H4 (cell line): ENCODE measurements around the gene RXRA. TPM values are rescaled to one million over a fixed set of nuclear protein-coding genes. Genes with fewer than 3 reads are reported as not detected.
"Not testable (repeated sequence)": the region's sequence is repeated elsewhere in the genome, so short reads cannot be mapped to it uniquely, and the experiment has no call there.

Experiments
- DNase-seq: peaks from one replicate; pipeline ENCODE4 v3.0.0-alpha.2; 2015; ENCODE audit warnings: low spot score
- total RNA-seq: library from RNA; depleted of rRNA; stranded (reverse); fragments of >200 nt; shearing (Covaris generic); gene quantifications from 2 replicates; pipeline ENCODE4 v1.2.3, GENCODE V29; 2014

RXRA gene
- total RNA-seq, 1 experiment from 2014 or later = 11.2 TPM

- DNase-seq = no peak
These were observed 18.3 kb upstream of the RXRA start for GRCh38 chr9:134307674-134308638.

GRCh38 chr9:134308639-134309220 is 17.5 kb upstream of the RXRA start:
- DNase-seq = not testable (repeated sequence)

GRCh38 chr9:134313470-134313869 is 12.8 kb upstream of the RXRA start:
- no peak for DNase-seq

- DNase-seq = no peak
These were observed 12.0 kb upstream of the RXRA start for GRCh38 chr9:134314039-134314949.

GRCh38 chr9:134314950-134315715 is 11.1 kb upstream of the RXRA start:
- no peak for DNase-seq

- DNase-seq = no peak
These were observed 10.4 kb upstream of the RXRA start for GRCh38 chr9:134315716-134316448.

GRCh38 chr9:134316449-134317160 is 9.7 kb upstream of the RXRA start:
- DNase-seq = no peak

GRCh38 chr9:134317400-134317789 is 8.9 kb upstream of the RXRA start:
- DNase-seq = no peak

GRCh38 chr9:134317790-134318414 is 8.4 kb upstream of the RXRA start:
- DNase-seq = no peak

GRCh38 chr9:134318481-134318891 is 7.8 kb upstream of the RXRA start:
- no peak for DNase-seq

- no peak for DNase-seq
These were observed 7.3 kb upstream of the RXRA start for GRCh38 chr9:134318941-134319305.

GRCh38 chr9:134319306-134320125 is 6.7 kb upstream of the RXRA start:
- no peak for DNase-seq

GRCh38 chr9:134320126-134320867 is 6.0 kb upstream of the RXRA start:
- no peak for DNase-seq

- DNase-seq = no peak
These were observed 5.3 kb upstream of the RXRA start for GRCh38 chr9:134320868-134321471.

- no peak for DNase-seq
These were observed 4.7 kb upstream of the RXRA start for GRCh38 chr9:134321531-134321930.

- DNase-seq = no peak
These were observed 4.1 kb upstream of the RXRA start for GRCh38 chr9:134321946-134322741.

- no peak for DNase-seq
These were observed 3.4 kb upstream of the RXRA start for GRCh38 chr9:134322781-134323241.
